GM21717 (cell line): ENCODE measurements around the gene BUB1.
"Not testable (repeated sequence)": the region's sequence is repeated elsewhere in the genome, so short reads cannot be mapped to it uniquely, and the experiment has no call there.

Experiments used
- ATAC-seq: cut with Tn5 transposase; IDR thresholded peaks from one replicate; pipeline ENCODE4 v1.9.1; 2021; ENCODE audit warnings: mild to moderate bottlenecking, moderate library complexity; ENCODE audit not compliant: unreplicated experiment

The BUB1 gene

DNA sequence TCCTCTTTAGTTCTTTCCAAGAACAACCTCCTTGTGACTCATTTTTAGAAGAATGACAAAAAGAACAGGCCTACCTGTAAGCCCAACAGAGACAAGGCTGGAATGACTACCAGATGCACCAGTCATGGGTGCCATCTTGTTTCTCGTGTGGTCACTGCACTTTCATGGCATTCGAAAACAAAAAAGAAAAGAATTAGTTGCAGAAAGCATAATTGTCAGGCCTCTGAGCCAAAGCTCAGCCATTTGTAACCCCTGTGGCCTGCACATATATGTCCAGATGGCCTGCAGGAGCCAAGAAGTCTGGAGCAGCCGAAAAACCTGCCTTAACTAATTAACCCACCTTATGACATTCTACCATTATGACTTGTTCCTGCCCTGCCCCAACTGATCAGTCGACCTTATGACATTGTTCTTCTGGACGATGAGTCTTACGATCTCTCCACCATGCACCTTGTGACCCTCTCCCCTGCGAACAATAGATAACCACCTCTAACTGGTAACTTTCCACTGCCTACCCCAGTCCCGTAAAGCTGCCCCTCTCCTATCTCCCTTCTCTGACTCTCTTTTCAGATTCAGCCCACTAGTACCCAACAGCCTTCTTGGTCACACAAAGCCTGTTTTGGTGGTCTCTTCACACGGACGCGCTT, 13.9 kb upstream of the BUB1 start:
- no peak for ATAC-seq

DNA sequence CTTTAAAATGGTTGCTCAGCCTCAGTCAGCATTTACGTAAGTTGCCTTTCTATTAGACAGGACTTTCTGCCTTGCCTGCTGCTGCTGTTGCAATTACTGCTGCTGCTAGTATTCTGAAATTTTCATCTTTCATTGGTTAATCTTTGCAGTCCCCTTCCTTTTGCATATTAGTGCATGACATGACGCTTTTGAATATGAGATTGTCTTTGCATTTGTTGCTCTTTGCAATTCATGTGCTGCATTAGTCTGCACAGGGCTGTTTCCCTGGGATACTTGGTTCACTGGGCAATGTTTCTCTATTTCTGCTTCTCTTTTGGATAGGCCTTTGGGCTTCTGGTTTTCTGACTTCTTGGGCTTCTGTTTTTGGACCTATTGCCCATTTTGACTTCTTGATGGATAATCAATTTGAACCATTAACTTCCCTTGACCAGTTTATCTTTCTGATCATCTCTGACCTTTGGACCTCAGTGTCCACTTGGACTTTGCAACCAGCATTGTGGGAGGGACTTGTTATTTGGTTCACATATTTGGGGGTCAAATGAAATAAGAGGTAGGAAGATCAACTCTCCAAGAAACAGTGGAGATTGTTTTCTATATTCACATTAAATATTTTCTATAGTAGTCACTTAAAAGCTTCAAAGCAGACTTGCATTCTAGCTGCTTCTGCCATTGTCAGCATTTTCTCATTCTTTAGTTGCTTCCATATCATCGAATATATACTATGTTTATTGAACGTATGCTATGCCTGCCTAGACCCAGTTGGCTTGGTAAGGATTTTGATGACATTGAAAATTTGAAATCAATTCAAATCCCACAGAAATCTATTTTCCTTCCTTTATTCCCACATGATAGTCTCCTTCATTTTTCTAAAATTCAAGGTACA, 12.5 kb upstream of the BUB1 start:
- no peak for ATAC-seq

DNA sequence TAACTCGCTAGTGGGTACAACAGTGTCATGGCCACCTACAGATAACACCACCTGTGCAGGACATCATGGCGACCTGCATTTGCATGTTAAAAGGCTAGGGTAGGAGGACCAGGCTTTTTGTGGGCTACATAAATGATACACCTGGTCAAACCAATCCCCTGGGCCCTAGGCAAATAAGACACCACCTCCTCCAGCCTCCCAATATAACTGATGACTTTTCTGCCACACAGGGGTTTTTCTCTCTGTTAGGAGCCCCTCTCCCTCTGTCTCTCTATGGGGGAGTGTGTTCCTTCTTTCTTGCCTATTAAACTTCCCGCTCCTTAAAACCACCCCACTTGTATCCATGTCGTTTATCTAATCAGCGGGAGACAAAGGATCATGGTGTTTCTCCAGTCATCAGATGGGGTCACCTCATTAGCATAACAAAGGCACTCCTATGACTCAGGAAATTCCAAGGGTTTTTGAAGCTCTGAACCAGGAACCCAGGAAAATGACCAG, 10.8 kb upstream of the BUB1 start:
- no peak for ATAC-seq

DNA sequence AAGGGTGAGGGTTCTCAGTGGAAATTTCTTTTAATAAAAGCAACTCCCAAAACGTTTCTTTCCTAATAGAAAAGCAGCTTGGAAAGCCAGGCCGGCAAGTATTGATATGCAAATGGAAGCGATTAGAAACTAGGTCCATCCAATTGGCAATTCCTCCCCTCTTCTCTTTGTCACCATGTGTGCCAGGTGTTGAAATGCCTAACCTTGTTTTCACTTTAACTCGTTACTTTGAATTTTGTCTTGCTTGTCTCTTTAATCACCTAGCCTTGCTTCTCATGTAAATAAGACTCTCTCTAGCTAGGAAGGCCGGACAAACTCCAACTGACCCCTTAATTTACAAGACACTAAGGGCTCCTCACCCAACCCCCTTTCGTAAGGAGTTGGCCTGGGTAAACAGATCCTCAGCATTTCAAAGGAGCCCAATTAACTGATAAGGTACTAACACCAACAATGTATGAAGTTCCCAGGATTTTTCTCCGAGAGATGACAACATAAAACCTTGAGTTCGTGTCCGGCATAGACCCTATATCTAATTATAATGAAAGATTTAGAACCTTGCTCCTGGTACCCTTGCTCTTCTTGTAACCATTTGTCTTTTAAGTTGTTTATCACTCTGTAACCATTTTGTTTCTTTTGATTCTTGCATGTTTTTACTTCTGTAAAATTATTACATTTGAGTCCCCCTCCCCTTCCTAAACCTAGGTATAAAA, 10.1 kb upstream of the BUB1 start:
- ATAC-seq: not testable (repeated sequence)

DNA sequence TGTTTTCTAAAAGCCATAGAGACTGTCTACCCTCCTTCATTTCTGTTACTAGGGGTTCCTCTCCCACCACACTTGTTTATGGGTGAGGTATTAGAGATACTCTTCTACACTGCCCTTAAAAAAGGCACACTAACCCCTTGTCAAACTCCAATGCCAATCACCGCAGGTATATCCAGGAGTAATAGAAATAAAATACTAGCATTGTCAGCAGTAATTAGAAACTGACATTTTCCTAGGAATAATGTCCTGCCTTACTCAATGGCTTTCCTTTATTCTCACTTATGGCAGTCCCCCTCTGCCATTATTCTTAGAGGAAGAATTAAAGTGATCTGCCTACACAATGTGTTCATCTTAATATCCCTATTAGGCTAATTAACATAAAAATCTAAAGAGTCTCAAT, 5.0 kb upstream of the BUB1 start:
- ATAC-seq: no peak

DNA sequence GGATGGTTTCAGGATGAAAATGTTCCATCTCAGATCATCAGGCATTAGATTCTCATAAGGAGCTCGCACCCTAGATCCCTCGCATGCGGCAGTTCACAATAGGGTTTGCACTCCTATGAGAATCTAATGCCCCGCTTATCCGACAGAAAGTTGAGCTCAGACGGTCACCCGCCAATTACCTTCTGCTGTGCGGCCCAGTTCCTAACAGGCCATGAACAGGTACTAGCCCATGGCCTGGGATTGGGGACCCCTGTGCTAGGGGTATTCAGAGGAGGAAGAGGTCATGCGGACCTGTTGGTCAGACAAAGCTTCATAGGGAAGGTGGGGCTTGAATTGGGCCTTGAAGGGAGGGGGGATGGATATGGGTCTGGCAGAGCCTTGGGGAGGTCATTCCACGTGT, 4.4 kb upstream of the BUB1 start:
- no peak for ATAC-seq

DNA sequence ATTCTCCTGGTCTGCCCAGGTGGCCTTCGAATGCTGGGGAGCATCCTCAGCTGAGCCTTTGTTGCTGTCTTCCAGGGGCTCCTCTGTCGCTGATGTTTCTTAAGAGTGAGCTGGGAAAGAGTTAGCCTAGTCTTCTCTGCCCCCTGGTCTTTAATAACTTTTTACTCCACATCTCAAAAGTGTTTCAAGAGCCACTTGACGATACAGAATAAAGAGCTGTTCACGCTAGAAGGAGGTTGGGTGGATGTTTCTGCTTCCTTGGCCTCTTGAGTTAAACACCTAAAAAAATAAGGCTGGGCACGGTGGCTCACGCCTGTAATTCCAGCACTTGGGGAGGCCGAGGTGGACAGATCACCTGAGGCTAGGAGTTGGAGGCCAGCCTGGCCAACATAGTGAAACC, 2.8 kb upstream of the BUB1 start:
- no peak for ATAC-seq

DNA sequence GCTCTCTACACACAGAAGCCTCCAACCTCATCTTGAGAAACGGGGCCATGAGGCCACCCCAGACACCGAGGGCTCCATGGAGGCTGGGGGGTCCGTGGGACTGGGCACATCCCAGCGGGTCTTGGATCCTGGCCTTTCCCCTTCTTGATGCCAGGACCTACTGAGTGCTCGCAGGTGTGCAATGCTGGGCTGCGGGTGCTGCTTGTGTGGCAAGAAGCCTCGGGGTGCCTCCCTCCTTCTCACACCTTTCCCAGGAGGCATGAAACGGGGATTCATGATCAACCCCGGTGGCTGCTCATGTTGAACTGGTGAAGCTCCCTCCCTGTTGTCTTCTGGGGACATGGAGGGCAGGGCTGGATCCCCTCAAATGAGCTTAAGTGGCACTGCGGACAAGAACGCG, 2.0 kb upstream of the BUB1 start:
- no peak for ATAC-seq

DNA sequence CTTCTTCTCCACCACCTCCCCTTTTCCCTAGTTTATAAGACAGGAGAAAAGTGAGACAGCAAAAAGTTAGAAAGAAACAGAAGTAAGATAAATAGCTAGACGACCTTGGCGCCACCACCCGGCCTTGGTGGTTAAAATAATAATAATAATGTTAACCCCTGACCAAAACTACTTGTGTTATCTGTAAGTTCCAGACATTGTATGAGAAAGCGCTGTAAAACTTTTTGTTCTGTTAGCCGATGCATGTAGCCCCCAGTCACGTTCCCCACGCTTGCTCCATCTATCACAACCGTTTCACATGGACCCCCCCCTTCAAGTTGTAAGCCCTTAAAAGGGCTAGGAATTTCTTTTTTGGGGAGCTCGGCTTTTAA, 1.5 kb upstream of the BUB1 start:
- ATAC-seq: no peak

DNA sequence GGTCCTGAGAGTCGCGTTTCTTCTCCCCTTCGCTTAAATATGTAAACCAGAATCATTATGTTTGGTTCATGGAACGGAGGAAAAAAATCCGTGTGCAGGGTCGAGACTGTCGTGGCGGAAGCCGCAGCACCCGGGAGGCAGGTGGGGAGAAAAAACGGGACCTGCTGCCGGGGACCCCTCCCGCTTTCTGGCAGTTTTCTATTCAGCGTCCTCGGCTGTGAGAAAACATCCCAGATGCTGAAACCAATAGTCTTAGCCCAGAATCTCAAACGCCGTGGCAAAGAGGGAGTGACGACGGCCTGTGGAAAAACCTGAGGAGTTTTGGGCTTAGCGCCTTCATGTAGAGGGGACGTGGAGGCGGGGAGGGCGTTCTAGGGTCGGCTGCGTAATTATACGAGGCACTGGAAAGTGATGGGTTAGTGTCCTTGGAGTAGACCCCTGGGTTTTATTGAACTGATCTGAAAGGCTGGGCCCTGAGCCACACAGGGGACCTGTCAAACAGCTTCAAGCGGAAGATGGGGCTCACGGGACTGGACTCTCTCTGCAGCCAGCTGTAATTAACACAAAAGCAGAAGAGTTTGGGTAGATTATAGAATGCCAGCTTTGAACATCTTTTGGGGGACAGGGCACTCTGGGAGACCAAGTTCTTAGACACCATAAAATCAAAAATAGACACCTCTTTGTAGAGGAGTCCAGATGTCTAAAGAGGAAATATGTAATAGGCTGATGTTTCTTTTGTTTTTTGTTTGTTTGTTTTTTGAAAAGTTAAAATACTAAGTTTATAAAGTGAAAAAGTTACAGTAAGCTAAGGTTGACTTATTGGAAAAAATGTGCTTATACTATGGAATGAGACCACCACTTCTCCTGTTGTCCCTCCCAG, 834 bp upstream of the BUB1 start:
- ATAC-seq: no peak

DNA sequence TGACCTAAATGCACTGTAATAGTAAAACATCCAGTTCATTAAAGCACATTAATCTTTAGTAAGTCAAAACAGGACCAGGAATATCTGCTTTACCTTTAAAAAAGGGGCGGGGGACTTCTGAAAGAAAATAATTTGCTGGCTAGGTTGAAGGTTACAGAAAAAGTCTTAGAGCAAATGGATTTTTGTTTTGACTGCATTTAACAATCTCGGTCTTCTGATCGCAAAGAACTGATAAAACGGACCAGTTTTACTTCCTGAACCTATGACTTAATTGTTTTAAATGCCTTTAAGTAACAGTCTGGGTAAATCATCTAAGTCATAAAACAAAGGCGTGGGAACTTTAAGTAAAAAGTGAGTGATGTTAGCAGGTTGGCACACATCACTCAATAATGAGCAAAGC, 783 bp downstream of the BUB1 start:
- ATAC-seq: no peak

DNA sequence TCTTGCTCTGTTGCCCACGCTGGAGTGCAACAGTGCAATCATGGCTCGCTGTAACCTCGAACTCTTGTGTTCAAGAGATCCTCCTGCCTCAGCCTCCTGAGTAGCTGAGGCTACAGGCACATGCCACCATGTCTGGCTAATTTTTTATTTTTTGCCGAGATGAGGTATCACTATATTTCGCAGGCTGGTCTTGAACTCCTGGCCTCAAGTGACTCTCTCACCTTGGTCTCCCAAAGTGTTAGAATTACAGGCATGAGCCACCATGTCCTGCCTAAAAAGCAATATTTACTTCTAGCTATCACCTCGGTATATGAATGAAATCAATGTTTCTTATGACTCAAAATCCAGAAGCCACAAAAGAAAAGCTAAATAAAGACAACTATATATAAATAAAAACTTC, 2.2 kb downstream of the BUB1 start:
- no peak for ATAC-seq

DNA sequence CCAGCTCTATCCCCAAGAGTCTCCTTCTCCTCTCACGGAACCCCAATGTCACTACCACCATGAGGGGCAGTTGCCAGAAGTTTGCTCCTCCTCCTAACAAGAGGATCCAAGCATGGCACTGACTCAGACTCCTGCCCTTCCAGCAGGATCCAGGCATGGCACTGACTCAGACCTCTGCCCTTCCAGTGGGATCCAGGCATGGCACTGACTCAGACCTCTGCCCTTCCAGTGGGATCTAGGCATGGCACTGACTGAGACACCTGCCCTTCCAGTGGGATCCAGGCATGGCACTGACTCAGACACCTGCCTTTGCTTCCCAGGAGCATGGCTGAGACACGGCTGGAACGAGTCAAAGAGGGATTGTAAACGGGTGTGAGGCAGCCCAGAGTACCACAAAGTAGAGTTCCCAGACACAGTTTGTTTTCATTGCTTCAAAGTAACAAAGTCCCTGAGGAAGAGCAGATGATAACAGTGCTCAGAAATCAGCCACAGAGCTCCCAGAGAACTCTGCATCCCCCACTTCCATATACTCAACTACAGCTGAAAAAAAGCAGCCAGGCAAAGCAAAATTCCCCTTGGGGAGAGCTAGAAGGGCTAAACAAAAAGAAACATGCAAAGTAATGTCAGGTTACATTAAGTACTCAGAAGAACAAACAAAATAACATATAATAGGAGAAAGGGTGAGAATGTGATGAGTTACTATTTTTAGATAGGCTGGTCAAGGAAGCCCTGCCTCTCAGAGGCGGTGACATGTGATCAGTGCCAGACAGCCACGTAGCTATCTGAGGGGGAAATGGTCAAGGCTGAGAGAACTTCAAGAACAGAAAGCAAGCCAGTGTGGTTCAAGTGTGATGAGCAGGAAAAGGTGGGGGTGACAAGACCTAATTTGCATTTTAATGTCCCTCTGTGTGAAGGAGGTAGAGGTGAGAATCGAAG, 3.0 kb downstream of the BUB1 start:
- ATAC-seq: peak; percentile 90

DNA sequence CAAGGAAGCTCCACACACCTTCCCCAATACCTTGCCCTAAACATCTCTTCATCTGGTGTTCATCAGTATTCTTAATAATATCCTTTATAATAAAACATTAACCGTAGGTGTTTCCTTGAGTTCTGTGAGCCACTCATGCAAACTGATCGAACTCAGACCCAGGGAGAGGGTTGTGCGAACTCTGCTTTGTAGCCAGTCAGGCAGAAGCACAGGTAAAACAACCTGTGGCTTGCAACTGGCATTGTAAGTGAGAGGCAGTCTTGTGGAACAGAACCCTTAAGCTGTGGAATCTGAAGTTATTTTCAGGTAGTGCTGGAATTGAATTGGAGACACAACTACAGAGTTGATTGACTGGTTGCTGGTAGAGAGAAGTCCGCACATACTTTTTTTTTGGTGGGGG, 4.7 kb downstream of the BUB1 start:
- ATAC-seq: no peak

DNA sequence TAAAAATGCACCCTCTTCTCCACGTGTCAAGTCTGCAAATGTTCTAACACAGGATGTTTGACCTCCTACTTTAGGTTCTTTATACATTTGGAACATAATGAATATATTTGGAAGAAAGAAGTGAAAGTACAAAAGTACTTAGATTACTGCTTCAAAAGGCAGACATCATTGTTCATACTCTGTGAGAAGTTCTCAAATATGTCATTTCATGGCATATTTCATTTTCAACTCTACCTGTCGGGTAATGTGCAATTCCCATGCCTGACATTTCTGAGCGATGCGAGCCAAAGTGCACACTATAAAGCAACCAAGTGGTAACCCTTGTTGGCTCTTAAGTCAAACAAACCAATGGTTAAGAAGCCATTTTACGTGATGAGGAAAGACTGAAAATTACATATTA, 7.0 kb downstream of the BUB1 start:
- ATAC-seq: no peak

DNA sequence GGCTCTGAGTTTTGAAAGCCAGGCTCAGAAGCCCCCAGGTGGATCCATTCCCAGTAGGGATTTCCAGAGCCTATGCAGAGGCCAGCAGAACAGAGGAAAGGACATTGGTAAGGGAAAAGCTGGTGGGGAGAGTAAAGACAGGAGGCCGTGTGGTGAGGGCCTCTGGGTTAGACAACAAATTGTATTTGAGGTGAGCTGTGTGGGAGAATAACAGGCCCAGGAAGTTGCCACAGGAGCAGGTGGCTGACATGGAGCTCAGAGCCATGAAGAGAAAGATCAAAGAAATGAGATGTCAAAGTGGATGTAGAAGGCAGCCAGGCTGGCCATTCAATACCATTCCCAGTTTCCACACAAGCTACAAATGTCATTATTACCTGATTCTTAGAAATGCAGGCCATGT, 8.8 kb downstream of the BUB1 start:
- ATAC-seq: no peak

DNA sequence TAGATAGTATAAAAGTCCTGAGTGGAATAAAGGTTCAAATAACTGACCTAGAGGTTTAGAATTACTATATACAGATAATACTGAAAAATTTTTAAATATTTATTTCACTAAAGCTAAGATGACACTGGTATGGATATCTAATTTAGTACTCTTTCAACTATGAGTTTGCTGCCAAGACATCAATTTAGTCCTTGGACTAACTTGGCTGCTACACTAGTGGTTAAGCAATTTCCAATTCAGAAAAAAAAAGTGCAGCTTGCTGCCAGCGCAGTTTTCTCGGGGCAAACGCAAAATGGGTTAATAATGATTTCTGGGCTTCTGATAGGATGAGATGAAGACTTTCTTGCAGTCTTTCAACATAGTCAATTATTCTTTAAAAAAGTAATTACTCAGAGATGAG, 10.8 kb downstream of the BUB1 start:
- ATAC-seq: no peak

DNA sequence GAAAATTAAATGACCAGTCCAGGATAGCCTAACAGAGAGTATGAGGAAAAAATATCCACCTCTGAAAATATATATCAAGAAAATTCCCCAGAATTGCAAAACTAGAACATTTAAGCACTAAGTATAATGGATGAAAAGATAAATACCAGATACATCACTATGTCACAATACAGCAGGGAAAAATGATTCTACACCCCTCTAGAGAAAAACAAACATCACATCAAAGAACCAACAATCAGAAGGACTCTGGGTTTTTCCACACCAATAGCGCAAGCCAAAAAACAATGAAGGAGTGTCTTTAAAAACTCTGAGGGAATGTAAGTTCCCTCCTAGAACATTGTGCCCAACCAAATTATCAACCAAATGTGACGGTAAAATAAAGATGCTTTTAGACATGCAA, 13.7 kb downstream of the BUB1 start:
- no peak for ATAC-seq

DNA sequence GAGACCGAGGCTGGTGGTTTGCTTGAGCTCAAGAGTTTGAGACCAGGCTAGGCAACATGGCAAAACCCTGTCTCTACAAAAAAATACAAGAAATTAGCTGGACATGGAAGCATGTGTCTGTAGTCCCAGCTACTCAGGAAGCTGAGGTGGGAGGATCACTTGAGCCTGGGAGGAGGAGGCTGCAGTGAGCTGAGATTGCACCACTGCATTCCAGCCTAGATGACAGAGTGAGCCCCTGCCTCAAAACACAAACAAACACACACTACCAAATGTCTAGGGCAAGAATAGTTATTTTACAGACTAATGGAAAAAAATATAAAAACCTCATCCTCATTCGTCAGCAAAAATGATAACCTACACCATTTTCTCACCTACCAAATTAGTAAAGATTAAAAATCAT, 15.3 kb downstream of the BUB1 start:
- no peak for ATAC-seq

DNA sequence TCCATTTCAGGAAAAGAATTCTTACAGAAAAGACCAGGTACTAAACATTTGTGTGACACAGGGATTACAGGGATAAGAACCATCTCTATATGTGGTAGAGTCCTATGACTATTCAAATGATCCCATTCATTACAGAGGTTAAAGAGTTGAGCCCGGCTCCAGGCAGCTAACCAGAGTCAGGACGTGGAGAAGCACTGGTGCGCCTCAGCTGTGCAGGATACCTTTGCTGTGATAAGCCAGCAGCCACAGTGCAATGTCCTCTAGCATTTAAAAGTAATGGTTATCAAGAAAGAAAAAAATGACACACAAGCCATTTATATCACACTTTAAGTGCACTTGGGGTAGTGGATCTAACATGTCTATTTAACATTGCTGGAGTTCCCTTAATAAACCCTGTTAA, 17.3 kb downstream of the BUB1 start:
- ATAC-seq: no peak
